Gastrocnemius medialis (tissue), 4 donors: ENCODE measurements around the gene DYNLRB1.
"Not testable (repeated sequence)": the region's sequence is repeated elsewhere in the genome, so short reads cannot be mapped to it uniquely, and the experiment has no call there.

Experiments
- POLR2A ChIP-seq, 2 donors: fragments of 450-650 bp; IDR thresholded peaks; one replicate each; pipeline ENCODE4 v1.6.1; 2017; ENCODE audit warnings: antibody characterized with exemption in 2 of 2, mild to moderate bottlenecking in 2 of 2, moderate library complexity in 2 of 2
- TF ChIP-seq, protein P1 (sequence below), 5 experiments: fragments of 450-650 bp in 3 of 5; fragments of 200-600 bp in 2 of 5; sonication (generic) in 2 of 5; IDR thresholded peaks in 4 of 5; conservative IDR thresholded peaks in 1 of 5; 1 replicate in 4 of 5; 2 replicates in 1 of 5; pipeline ENCODE4 v1.5.1; 2016 to 2019; ENCODE audit warnings: antibody characterized with exemption in 5 of 5, mild to moderate bottlenecking in 3 of 5, moderate library complexity in 3 of 5

GRCh38 chr20:34514034-34514433 lies 2.2 kb upstream of the DYNLRB1 start:
- TF ChIP-seq, protein P1, sequence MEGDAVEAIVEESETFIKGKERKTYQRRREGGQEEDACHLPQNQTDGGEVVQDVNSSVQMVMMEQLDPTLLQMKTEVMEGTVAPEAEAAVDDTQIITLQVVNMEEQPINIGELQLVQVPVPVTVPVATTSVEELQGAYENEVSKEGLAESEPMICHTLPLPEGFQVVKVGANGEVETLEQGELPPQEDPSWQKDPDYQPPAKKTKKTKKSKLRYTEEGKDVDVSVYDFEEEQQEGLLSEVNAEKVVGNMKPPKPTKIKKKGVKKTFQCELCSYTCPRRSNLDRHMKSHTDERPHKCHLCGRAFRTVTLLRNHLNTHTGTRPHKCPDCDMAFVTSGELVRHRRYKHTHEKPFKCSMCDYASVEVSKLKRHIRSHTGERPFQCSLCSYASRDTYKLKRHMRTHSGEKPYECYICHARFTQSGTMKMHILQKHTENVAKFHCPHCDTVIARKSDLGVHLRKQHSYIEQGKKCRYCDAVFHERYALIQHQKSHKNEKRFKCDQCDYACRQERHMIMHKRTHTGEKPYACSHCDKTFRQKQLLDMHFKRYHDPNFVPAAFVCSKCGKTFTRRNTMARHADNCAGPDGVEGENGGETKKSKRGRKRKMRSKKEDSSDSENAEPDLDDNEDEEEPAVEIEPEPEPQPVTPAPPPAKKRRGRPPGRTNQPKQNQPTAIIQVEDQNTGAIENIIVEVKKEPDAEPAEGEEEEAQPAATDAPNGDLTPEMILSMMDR (IDR thresholded peaks at IDR 0.05 in 4 of 5, conservative IDR thresholded peaks at IDR 0.05 in 1 of 5) = not testable (repeated sequence)
- TF ChIP-seq POLR2A (IDR thresholded peaks at IDR 0.05) = not testable (repeated sequence)
